Cerebellar cortex (tissue), 1 donor: ENCODE results near the gene GSTM1.
"Not testable (repeated sequence)": the region's sequence is repeated elsewhere in the genome, so short reads cannot be mapped to it uniquely, and the experiment has no call there.

ENCODE experiments used
- DNase-seq: peaks from one replicate; pipeline ENCODE4 v3.0.0-alpha.2; 2015; ENCODE audit warnings: low spot score

The GSTM1 gene

DNA sequence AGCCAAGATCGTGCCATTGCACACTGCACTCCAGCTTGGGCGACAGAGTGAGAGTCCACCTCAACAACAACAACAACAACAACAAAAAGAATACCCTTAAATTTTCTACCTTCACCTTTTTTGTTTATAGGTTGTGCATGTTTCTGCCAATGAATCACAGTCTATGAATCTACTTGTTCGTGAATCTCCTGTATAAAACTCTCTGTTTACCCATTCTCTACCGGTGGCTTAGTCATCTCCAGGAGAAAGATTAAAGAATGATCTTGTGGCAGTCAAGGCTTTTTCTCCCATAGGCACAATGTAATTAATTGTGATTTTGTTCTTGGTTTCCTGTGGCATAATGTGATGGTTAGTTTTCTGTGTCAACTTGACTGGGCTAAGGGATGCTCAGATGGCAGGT is 10.2 kb downstream of the GSTM1 start:
- DNase-seq: not testable (repeated sequence)

- not testable (repeated sequence) for DNase-seq
These were observed 15.3 kb downstream of the GSTM1 start for GRCh38 chr1:109702940-109703339.

- DNase-seq: peak; percentile 14
These were observed 16.6 kb downstream of the GSTM1 start for GRCh38 chr1:109704173-109704572.

GRCh38 chr1:109705411-109705810 is 17.8 kb downstream of the GSTM1 start:
- DNase-seq: no peak

- DNase-seq: not testable (repeated sequence)
These were observed 21.3 kb downstream of the GSTM1 start for GRCh38 chr1:109708949-109709348.

DNA sequence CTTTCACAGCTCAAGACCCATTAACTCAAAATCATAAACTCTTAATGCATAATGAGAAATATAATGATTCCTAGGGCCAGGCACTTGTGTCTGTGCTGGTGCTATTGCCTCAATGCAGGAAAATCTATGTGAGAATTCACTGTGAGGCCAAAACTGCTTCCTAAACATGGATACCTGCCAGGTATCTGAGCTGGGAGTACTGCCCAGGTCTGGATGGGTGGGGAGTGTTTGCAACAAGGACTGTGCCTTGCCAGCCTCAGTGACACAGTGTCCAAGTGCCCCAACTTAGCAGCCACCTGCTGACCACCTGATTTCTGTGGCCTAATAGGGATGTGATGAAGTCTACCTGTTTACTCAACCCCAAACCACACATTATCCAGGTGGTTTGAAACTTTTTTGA is 22.2 kb downstream of the GSTM1 start:
- DNase-seq: peak; percentile 88

- peak; percentile 0 for DNase-seq
These were observed 24.1 kb downstream of the GSTM1 start, which contains the start of gene GSTM5 for GRCh38 chr1:109711593-109712320. TSS of gene GSTM5 (plus strand) at chr1:109712251. CDS start at chr1:109712313, 62 bp downstream.

DNA sequence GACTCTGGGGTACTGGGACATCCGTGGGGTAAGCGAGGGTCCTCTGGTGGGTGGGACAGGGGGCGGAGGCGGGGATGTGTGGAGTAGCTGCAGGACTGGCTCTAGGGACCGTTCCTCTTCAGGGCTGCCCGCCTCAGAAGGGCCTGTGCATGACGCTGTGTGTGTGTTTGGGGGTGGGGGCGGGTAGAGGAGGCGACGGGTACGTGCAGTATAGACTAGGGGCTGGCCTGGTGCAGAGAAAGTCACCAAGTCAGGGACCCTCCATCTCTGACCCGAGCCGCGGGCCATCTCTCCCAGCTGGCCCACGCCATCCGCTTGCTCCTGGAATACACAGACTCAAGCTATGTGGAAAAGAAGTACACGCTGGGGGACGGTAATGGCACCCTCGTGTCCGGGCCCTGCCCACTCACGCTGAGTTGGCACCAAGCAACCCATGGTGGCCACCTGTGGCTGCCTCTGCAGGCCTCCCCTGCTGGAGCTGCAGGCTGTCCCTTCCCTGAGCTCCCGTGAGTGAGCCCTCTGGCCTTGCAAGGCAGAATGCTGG is 24.8 kb downstream of the GSTM1 start:
- DNase-seq: no peak

DNA sequence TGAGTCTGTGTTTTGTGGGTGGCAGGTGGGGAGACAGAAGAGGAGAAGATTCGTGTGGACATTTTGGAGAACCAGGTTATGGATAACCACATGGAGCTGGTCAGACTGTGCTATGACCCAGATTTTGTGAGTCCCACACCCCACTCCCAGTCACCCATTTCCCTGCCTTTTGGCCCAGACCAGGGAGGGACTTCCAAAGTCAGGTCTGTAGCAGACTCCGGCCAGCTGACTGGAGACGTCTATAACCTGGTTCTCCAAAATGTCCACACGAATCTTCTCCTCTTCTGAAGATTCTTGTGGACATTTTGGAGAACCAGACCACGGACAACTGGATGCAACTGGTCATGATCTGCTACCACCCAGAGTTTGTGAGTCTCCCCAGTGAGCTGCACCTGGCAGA is 26.0 kb downstream of the GSTM1 start:
- no peak for DNase-seq

DNA sequence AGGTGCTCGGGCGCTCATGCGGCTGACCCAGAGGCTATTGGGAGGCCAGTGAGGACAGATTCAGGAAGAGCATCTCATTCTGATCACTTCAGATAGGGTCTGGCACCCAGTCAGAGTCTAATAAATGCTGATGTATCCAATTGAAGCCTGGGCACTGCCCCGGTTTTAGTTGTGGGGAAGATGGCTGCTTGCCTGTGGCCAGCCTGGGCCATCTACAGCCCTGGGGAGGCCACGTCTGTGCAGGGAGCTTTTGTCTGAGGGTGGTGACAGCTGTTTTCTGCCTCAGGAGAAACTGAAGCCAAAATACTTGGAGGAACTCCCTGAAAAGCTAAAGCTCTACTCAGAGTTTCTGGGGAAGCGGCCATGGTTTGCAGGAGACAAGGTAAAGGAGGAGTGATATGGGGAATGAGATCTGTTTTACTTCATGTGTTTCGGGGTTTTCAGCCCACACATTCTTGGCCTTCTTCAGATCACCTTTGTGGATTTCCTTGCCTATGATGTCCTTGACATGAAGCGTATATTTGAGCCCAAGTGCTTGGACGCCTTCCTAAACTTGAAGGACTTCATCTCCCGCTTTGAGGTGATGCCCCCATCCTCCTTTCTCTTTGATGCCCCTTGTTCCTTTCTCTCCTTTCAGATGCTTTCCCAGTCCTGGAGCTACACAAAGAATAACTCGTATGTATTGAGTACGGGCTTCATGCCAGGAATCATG is 27.2 kb downstream of the GSTM1 start:
- DNase-seq: no peak

GRCh38 chr1:109716121-109716520 is 28.5 kb downstream of the GSTM1 start:
- DNase-seq: no peak

DNA sequence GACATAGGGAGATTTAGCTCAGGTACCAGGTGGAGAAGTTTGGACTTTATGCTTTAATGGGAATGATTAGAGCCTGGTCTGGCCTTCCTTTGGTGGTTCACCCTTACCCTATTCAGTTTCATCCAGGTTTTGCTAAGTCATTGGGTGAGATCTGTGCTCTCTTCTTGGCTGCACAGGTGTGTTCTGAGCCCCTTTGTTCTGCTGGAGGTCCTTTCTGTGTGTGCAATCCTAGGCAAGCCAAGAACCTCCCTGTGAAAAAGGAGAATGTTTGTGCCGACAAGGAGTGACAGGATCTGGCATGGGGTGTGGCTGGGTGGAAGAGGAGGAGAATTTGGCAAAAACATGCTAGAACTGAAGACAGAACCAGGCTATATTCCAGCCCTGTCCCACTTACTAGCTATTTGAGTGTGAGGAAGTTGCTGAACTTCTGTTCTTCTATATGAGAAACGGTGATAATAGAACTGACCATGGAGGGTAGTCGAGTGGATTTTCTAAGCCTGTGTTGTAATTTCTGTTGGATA is 29.0 kb downstream of the GSTM1 start:
- no peak for DNase-seq

- DNase-seq: no peak
These were observed 30.1 kb downstream of the GSTM1 start for GRCh38 chr1:109717729-109718128.

DNA sequence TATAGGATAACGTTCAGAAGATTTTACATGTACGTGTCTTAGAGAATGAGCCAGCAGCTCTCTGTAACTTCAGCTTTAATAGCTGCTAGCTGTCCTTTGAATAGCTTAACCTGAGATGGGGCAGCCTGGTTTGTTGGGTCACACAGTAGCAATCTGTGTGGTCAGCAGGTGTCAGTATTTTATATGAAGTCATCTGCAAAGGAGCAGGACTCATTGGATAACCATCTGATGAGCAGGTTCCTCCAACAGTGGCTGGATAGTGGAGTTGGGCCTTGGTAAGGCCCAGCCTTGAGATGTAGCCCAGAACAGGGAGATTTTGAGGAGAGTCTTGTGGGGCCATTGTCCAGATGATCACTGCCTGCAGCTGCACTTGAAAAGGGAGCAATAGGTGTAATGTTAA is 30.9 kb downstream of the GSTM1 start:
- DNase-seq: peak; percentile 52

GRCh38 chr1:109719337-109719837 is 31.8 kb downstream of the GSTM1 start:
- DNase-seq: no peak

DNA sequence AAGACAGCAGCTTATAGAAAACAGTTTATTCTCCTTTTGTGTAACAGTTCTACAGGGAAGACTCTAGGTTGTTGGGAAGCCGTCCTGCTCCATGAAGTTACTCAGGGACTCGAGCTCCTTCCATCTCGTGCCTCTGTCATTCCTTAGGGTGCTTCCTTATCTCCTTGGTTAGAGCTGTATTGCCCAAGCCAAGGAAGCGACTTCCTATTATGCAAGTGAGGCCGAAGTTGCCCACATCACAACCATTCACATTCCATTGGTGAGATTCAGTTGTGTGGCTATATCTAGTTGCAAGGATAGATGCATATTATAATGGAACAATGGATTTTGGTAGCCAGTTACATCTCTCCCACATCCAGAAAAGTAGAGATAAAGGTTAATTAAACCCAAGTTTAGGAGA is 33.4 kb downstream of the GSTM1 start:
- DNase-seq: no peak

DNA sequence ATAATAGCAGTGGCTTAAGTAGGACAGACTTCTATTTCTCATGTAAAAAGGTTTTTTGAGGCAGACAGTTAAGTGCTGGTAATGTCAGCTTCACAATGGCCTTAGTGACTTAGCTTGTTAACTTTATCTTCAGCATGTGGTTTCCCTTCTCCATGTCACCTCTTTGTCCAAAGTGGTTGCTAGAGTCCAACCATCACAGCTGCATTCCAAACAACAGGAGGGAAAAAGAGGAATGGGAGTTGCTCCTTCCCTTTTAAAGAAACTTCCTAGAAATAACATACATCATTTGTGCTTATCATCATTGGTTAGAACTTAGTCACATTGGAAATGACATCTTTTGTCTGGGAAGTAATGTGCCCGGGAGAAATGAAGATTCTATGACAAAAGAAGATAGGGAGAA is 34.4 kb downstream of the GSTM1 start:
- no peak for DNase-seq

GRCh38 chr1:109722908-109723691 is 35.5 kb downstream of the GSTM1 start:
- DNase-seq: no peak

GRCh38 chr1:109724933-109725332 is 37.3 kb downstream of the GSTM1 start:
- no peak for DNase-seq

GRCh38 chr1:109725510-109725909 is 37.9 kb downstream of the GSTM1 start:
- no peak for DNase-seq

- no peak for DNase-seq
These were observed 38.4 kb downstream of the GSTM1 start for GRCh38 chr1:109726007-109726406.
